HCT116 (cell line): ENCODE data around the gene RHOBTB1. TPM values are rescaled to one million over a fixed set of nuclear protein-coding genes. Genes with fewer than 3 reads are reported as not detected.

Experiments used
- ATAC-seq: fragments of 200-7000 bp; cut with Tn5 transposase; 2 replicates; pipeline ENCODE4 v1.9.1; 2020; ENCODE audit warnings: mild to moderate bottlenecking, moderate library complexity
- BruUV-seq: library from RNA; stranded (reverse); fragments of 400-500 nt; replicated peaks from 2 replicates; lab custom pipeline; 2021; lab: Mats Ljungman, UMichigan
- CTCF ChIA-PET: fragments of 300-600 bp; sonication (Branson Sonifier 250); formaldehyde crosslinking; loops from one replicate; lab custom pipeline; 2021; ENCODE audit warnings: antibody characterized with exemption; lab: Charles Lee
- POLR2A ChIA-PET: fragments of 300-600, 350-600 bp; sonication (Branson Sonifier 250); formaldehyde crosslinking; loops from one replicate; lab custom pipeline; 2021; ENCODE audit warnings: antibody characterized with exemption; lab: Charles Lee
- RAD21 ChIA-PET, 2 experiments: fragments of 300-600 bp; sonication (Branson Sonifier 250); formaldehyde crosslinking; loops; one replicate each; lab custom pipeline; 2023; ENCODE audit warnings: low total read pairs in 2 of 2; ENCODE audit not compliant: uncharacterized antibody in 2 of 2, unreplicated experiment in 2 of 2, low non-redundant PET in 1 of 2; lab: Charles Lee
- DNase-seq: peaks from one replicate; pipeline ENCODE4 v3.0.0-alpha.2; 2010; ENCODE audit warnings: low read depth, low spot score
- H2AFZ ChIP-seq: fragments of 200-600 bp; shearing (Covaris generic), sonication (generic); 2 replicates; pipeline ENCODE4 v1.6.1; 2017; ENCODE audit warnings: low read depth, mixed run types, mixed read lengths, antibody characterized with exemption, low read length; ENCODE audit not compliant: poor library complexity, severe bottlenecking
- H3K27ac ChIP-seq: 2 replicates; pipeline ENCODE4 v1.5.1; 2012; ENCODE audit warnings: low read depth, low read length
- H3K27me3 ChIP-seq: fragments of 200-600 bp; sonication (generic); 2 replicates; pipeline ENCODE4 v1.6.1; 2016; ENCODE audit warnings: mixed run types, low read length, mixed read lengths; ENCODE audit not compliant: insufficient read depth
- H3K36me3 ChIP-seq, 2 experiments: fragments of 200-500 bp in 1 of 2; fragments of 200-600 bp in 1 of 2; sonication (Bioruptor generic) in 1 of 2; sonication (generic) in 1 of 2; 2 replicates each; pipeline versions ENCODE4 v1.5.1 to v1.6.1; 2014 to 2016; ENCODE audit warnings: low read length in 2 of 2, inconsistent platforms in 1 of 2, mixed read lengths in 1 of 2, mixed run types in 1 of 2; ENCODE audit not compliant: insufficient read depth in 2 of 2, control insufficient read depth in 1 of 2
- H3K4me1 ChIP-seq, 2 experiments: fragments of 200-600 bp in 1 of 2; sonication (generic) in 1 of 2; 2 replicates each; pipeline versions ENCODE4 v1.5.1 to v1.6.1; 2012 to 2017; ENCODE audit warnings: low read length in 2 of 2, inconsistent platforms in 1 of 2, mild to moderate bottlenecking in 1 of 2, mixed read lengths in 1 of 2, mixed run types in 1 of 2, moderate library complexity in 1 of 2; ENCODE audit not compliant: insufficient read depth in 2 of 2, control insufficient read depth in 1 of 2
- H3K4me2 ChIP-seq: fragments of 200-600 bp; sonication (generic); 2 replicates; pipeline ENCODE4 v1.6.1; 2017; ENCODE audit warnings: mixed run types, low read length, mixed read lengths
- H3K4me3 ChIP-seq, 2 experiments: fragments of 200-600 bp in 1 of 2; sonication (generic) in 1 of 2; replicated peaks in 1 of 2; 2 replicates each; pipeline ENCODE4 v1.5.1; 2011 to 2016; ENCODE audit warnings: low read length in 2 of 2, control low read depth in 1 of 2, low read depth in 1 of 2, mild to moderate bottlenecking in 1 of 2, mixed read lengths in 1 of 2, mixed run types in 1 of 2
- H3K79me2 ChIP-seq: fragments of 200-600 bp; sonication (generic); 2 replicates; pipeline ENCODE4 v1.6.1; 2017; ENCODE audit warnings: mild to moderate bottlenecking, mixed run types, low read length, moderate library complexity, mixed read lengths; ENCODE audit not compliant: insufficient read depth
- H3K9ac ChIP-seq: fragments of 200-600 bp; sonication (generic); 2 replicates; pipeline ENCODE4 v1.6.1; 2016; ENCODE audit warnings: low read length, mixed read lengths
- H3K9me2 ChIP-seq: fragments of 200-600 bp; sonication (generic), shearing (Covaris generic); 2 replicates; pipeline ENCODE4 v1.6.1; 2017; ENCODE audit warnings: mixed run types, mild to moderate bottlenecking, moderate library complexity; ENCODE audit not compliant: insufficient read depth
- H3K9me3 ChIP-seq, 2 experiments: fragments of 200-500 bp in 1 of 2; fragments of 200-600 bp in 1 of 2; sonication (Bioruptor generic) in 1 of 2; sonication (generic) in 1 of 2; 2 replicates each; pipeline ENCODE4 v1.6.1; 2014 to 2017; ENCODE audit warnings: low read length in 2 of 2, mixed read lengths in 2 of 2, inconsistent platforms in 1 of 2, low read depth in 1 of 2, mild to moderate bottlenecking in 1 of 2, mixed run types in 1 of 2, moderate library complexity in 1 of 2; ENCODE audit not compliant: control insufficient read depth in 1 of 2, insufficient read depth in 1 of 2
- H4K20me1 ChIP-seq: fragments of 200-600 bp; sonication (generic), shearing (Covaris generic); 2 replicates; pipeline ENCODE4 v1.6.1; 2017; ENCODE audit warnings: mixed run types, mild to moderate bottlenecking, moderate library complexity; ENCODE audit not compliant: insufficient read depth
- ATF3 ChIP-seq: IDR thresholded peaks from 2 replicates; pipeline ENCODE4 v1.6.1; 2012
- CBX3 ChIP-seq: IDR thresholded peaks from 2 replicates; pipeline ENCODE4 v1.6.1; 2012; ENCODE audit warnings: low read depth
- EGR1 ChIP-seq: IDR thresholded peaks from 2 replicates; pipeline ENCODE4 v1.6.1; 2012; ENCODE audit warnings: low read depth
- EZH2 ChIP-seq: fragments of 200-600 bp; sonication (generic); IDR thresholded peaks from 2 replicates; pipeline ENCODE4 v1.6.1; 2017; ENCODE audit warnings: antibody characterized with exemption, mixed run types
- EZH2phosphoT487 ChIP-seq: fragments of 200-600 bp; IDR thresholded peaks from 2 replicates; pipeline ENCODE4 v1.6.1; 2018; ENCODE audit warnings: antibody characterized with exemption, borderline replicate concordance
- MAX ChIP-seq: IDR thresholded peaks from 2 replicates; pipeline ENCODE4 v1.6.1; 2012
- POLR2AphosphoS5 ChIP-seq: IDR thresholded peaks from 2 replicates; pipeline ENCODE4 v1.6.1; 2011; ENCODE audit warnings: mild to moderate bottlenecking, low read depth, low read length, moderate library complexity
- RAD21 ChIP-seq: IDR thresholded peaks from 2 replicates; pipeline ENCODE4 v1.6.1; 2012; ENCODE audit warnings: low read depth, mild to moderate bottlenecking
- REST ChIP-seq: IDR thresholded peaks from 2 replicates; pipeline ENCODE4 v1.6.1; 2012; ENCODE audit warnings: low read depth
- SIN3A ChIP-seq: IDR thresholded peaks from 2 replicates; pipeline ENCODE4 v1.6.1; 2012; ENCODE audit warnings: low read depth
- SRF ChIP-seq: IDR thresholded peaks from 2 replicates; pipeline ENCODE4 v1.6.1; 2012; ENCODE audit warnings: low read depth
- TCF7L2 ChIP-seq: IDR thresholded peaks from 2 replicates; pipeline ENCODE4 v1.7.0; 2011; ENCODE audit warnings: borderline replicate concordance, inconsistent platforms; ENCODE audit not compliant: insufficient read depth, insufficient read length; ENCODE audit errors: extremely low read depth
- intact Hi-C: fragments of 100-400 bp; cut with micrococcal nuclease; formaldehyde crosslinking; loops from 2 replicates; pipeline ENCODE4 v1.10.0; 2022
- total RNA-seq: library from RNA; stranded (reverse); gene quantifications from one replicate; pipeline ENCODE4 v1.2.1, GENCODE V29; 2021; ENCODE audit not compliant: unreplicated experiment

Gene RHOBTB1
- total RNA-seq, 1 experiment from 2014 or later = 1.6 TPM

GRCh38 chr10:60827791-60828488 is 116.0 kb downstream of the RHOBTB1 start:
- no peak overlapping the region for H3K4me3 ChIP-seq
- no peak overlapping the region for H3K9ac ChIP-seq
- H2AFZ ChIP-seq = no peak overlapping the region
- no peaks in the 10 kb centered on the region for H3K36me3 ChIP-seq
- POLR2A ChIA-PET = no interaction called here
- no peak for ATAC-seq
- no peaks in the 10 kb centered on the region for H3K4me1 ChIP-seq
- no peaks in the 10 kb centered on the region for H3K9me3 ChIP-seq
- DNase-seq = no peak
- CTCF ChIA-PET = no interaction called here
- no peaks in the 10 kb centered on the region for H3K27me3 ChIP-seq
- no peak overlapping the region for H3K27ac ChIP-seq
- intact Hi-C loops = no loop called here
- RAD21 ChIA-PET = no interaction called here
- H3K4me2 ChIP-seq = no peak overlapping the region
- TF ChIP-seq TCF7L2 = no peak
- TF ChIP-seq POLR2AphosphoS5 = no peak
- no peak for TF ChIP-seq REST
- no peaks in the 10 kb centered on the region for H3K9me2 ChIP-seq
- H3K79me2 ChIP-seq = no peaks in the 10 kb centered on the region
- no peaks in the 10 kb centered on the region for H4K20me1 ChIP-seq
- BruUV-seq = no TSS peak

- POLR2A ChIA-PET = no interaction called here
- Histone ChIP-seq H3K27me3 (no peaks in the 10 kb centered on the region), H2AFZ (no peak overlapping the region), H3K79me2 (no peaks in the 10 kb centered on the region), H3K4me3 (no peak overlapping the region), H3K36me3 (no peaks in the 10 kb centered on the region), H3K9me3 (no peaks in the 10 kb centered on the region), H3K27ac (no peak overlapping the region), H3K4me1 (no peaks in the 10 kb centered on the region), H3K4me2 (no peak overlapping the region), H4K20me1 (no peaks in the 10 kb centered on the region), H3K9me2 (no peaks in the 10 kb centered on the region), H3K9ac (no peak overlapping the region)
- RAD21 ChIA-PET = no interaction called here
- DNase-seq = no peak
- CTCF ChIA-PET = no interaction called here
- intact Hi-C loops = no loop called here
- no peak for ATAC-seq
- no TSS peak for BruUV-seq
- TF ChIP-seq REST = no peak
- no peak for TF ChIP-seq SRF
- TF ChIP-seq EZH2 = no peak
- TF ChIP-seq CBX3 = no peak
- TF ChIP-seq POLR2AphosphoS5 = no peak
- no peak for TF ChIP-seq SIN3A
- TF ChIP-seq EZH2phosphoT487 = no peak
- TF ChIP-seq RAD21 = no peak
- TF ChIP-seq EGR1 = no peak
- no peak for TF ChIP-seq TCF7L2
- no peak for TF ChIP-seq MAX
- no peak for TF ChIP-seq ATF3
Observed at GRCh38 chr10:60825520-60825919, 118.5 kb downstream of the RHOBTB1 start.
